Loucy (cell line): ENCODE measurements around the gene MYO5B.

ENCODE experiments used
- H2AFZ ChIP-seq: fragments of 200-600 bp; sonication (generic); 2 replicates; pipeline ENCODE4 v1.6.0; 2016; ENCODE audit warnings: antibody characterized with exemption, mild to moderate bottlenecking, low read length, moderate library complexity
- H3F3A ChIP-seq: fragments of 200-600 bp; 2 replicates; pipeline ENCODE4 v1.6.0; 2016; ENCODE audit warnings: antibody characterized with exemption, low read depth, mild to moderate bottlenecking
- H3K27me3 ChIP-seq: fragments of 200-600 bp; sonication (generic); 2 replicates; pipeline ENCODE4 v1.6.1; 2014; ENCODE audit warnings: low read length, mild to moderate bottlenecking; ENCODE audit not compliant: insufficient read depth, poor library complexity, severe bottlenecking
- H3K36me3 ChIP-seq: fragments of 200-600 bp; sonication (generic); 2 replicates; pipeline ENCODE4 v1.6.1; 2016; ENCODE audit warnings: low read length; ENCODE audit not compliant: insufficient read depth
- H3K4me1 ChIP-seq: fragments of 200-600 bp; sonication (generic); 2 replicates; pipeline ENCODE4 v1.5.1; 2014; ENCODE audit warnings: low read length, mild to moderate bottlenecking; ENCODE audit not compliant: insufficient read depth, poor library complexity, severe bottlenecking
- H3K4me2 ChIP-seq: fragments of 200-600 bp; sonication (generic); 2 replicates; pipeline ENCODE4 v1.6.0; 2014; ENCODE audit warnings: antibody characterized with exemption, low read length, low read depth, mild to moderate bottlenecking; ENCODE audit not compliant: poor library complexity, severe bottlenecking
- H3K4me3 ChIP-seq: fragments of 200-600 bp; sonication (generic); 2 replicates; pipeline ENCODE4 v1.5.1; 2014; ENCODE audit warnings: low read length, mild to moderate bottlenecking, mixed read lengths; ENCODE audit not compliant: poor library complexity, severe bottlenecking
- H3K79me2 ChIP-seq: fragments of 200-600 bp; sonication (generic); 2 replicates; pipeline ENCODE4 v1.6.1; 2014; ENCODE audit warnings: low read length; ENCODE audit not compliant: insufficient read depth
- H3K9ac ChIP-seq: fragments of 200-600 bp; sonication (generic); 2 replicates; pipeline ENCODE4 v1.6.0; 2014; ENCODE audit warnings: mild to moderate bottlenecking, low read depth, low read length, moderate library complexity; ENCODE audit not compliant: poor library complexity, severe bottlenecking
- H3K9me2 ChIP-seq: fragments of 200-600 bp; sonication (generic); replicated peaks from 2 replicates; pipeline ENCODE4 v1.6.1; 2016; ENCODE audit warnings: low read depth, low read length, mixed read lengths
- H3K9me3 ChIP-seq: fragments of 200-600 bp; sonication (generic); 2 replicates; pipeline ENCODE4 v1.6.1; 2014; ENCODE audit warnings: mild to moderate bottlenecking, antibody characterized with exemption, low read length, low read depth; ENCODE audit not compliant: insufficient read depth
- H4K20me1 ChIP-seq: fragments of 200-600 bp; sonication (generic); 2 replicates; pipeline ENCODE4 v1.6.0; 2014; ENCODE audit warnings: antibody characterized with exemption, low read length, mild to moderate bottlenecking; ENCODE audit not compliant: insufficient read depth, poor library complexity, severe bottlenecking
- EZH2phosphoT487 ChIP-seq: fragments of 200-600 bp; IDR thresholded peaks from 2 replicates; pipeline ENCODE4 v1.6.1; 2018; ENCODE audit warnings: antibody characterized with exemption, mild to moderate bottlenecking, moderate library complexity, borderline replicate concordance
- TF ChIP-seq, protein P1 (sequence below): fragments of 200-600 bp; sonication (generic); conservative IDR thresholded peaks from 2 replicates; pipeline ENCODE4 v1.5.1; 2014; ENCODE audit warnings: mild to moderate bottlenecking, antibody characterized with exemption, low read length

The MYO5B gene

DNA sequence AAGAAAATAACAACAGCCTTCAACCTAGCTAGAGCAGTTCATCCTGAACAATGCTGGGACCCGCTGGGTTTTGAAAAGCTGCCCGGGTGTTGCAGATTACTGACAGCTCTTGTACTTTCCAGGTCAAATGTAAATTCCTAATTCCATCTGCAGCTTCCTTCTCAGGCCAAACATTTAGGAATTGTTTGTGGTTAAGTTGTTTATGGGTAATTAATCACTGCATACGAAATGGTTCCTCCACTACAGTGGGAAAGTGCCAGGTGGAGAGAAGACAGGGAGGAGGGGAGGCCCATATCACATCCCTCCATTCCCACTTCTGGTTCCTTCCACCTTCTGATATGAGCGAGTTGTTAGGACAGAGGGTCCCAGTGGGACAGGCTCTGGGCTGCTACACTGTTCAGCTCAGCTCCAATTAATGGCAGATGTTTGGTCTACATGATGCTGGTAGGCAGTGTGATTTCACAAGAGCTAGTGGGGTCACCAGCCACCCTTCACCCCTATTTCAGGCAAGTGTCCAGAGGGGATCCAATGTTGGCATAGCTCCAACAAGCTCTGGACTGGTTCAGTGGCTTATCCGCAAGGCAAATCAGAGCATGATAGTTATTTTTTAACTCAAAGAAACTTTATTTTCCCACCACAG is 268.7 kb downstream of the MYO5B start:
- H3K9ac ChIP-seq, result no peak overlapping the region
- H3K79me2 ChIP-seq, result no peaks in the 10 kb centered on the region
- H3K4me3 ChIP-seq, result no peak overlapping the region
- H3K4me1 ChIP-seq, result no peaks in the 10 kb centered on the region
- H3K9me2 ChIP-seq, result no peaks in the 10 kb centered on the region
- H3K9me3 ChIP-seq, result no peaks in the 10 kb centered on the region
- no peaks in the 10 kb centered on the region for H3F3A ChIP-seq
- H3K4me2 ChIP-seq, result no peak overlapping the region
- no peaks in the 10 kb centered on the region for H3K27me3 ChIP-seq
- no peak for TF ChIP-seq EZH2phosphoT487
- TF ChIP-seq, protein P1, sequence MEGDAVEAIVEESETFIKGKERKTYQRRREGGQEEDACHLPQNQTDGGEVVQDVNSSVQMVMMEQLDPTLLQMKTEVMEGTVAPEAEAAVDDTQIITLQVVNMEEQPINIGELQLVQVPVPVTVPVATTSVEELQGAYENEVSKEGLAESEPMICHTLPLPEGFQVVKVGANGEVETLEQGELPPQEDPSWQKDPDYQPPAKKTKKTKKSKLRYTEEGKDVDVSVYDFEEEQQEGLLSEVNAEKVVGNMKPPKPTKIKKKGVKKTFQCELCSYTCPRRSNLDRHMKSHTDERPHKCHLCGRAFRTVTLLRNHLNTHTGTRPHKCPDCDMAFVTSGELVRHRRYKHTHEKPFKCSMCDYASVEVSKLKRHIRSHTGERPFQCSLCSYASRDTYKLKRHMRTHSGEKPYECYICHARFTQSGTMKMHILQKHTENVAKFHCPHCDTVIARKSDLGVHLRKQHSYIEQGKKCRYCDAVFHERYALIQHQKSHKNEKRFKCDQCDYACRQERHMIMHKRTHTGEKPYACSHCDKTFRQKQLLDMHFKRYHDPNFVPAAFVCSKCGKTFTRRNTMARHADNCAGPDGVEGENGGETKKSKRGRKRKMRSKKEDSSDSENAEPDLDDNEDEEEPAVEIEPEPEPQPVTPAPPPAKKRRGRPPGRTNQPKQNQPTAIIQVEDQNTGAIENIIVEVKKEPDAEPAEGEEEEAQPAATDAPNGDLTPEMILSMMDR, result no peak
- no peak overlapping the region for H2AFZ ChIP-seq
- no peaks in the 10 kb centered on the region for H3K36me3 ChIP-seq
- H4K20me1 ChIP-seq, result no peaks in the 10 kb centered on the region

DNA sequence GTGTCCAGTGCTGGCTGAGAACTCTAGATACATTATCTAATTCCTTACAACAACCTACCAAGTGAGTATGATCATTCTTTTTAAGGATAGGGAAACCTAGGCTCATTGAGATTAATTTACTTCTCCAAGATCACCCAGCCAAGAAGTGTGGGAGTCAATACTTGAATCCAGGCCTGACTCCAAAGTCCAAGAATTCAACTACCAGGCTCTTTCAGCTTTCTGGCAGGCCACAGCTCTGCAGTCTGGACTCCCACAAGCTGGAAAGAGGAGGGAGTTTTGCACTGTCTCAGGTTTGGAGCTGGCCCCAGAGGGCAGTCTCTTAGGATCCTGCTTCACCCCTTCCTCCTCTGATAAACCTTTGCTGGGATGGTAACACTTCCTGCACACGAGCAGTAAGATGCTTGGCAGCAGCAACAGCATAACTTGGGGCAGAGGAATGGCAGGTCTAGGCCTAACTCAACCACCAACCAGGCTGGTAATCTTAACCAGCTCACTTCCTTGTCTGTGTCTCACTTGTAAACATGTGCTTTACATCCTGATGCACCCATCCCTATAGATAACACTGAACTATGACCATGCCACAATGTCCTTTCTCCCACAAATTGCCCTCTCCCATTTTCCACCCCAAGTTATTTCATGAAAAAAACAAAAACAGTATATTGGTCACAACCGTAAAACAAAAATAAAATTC is 270.5 kb downstream of the MYO5B start:
- Histone ChIP-seq H3K79me2 (no peaks in the 10 kb centered on the region), H3F3A (no peaks in the 10 kb centered on the region), H3K9ac (no peak overlapping the region), H3K9me3 (no peaks in the 10 kb centered on the region), H3K9me2 (no peaks in the 10 kb centered on the region), H3K36me3 (no peaks in the 10 kb centered on the region), H4K20me1 (no peaks in the 10 kb centered on the region), H3K27me3 (no peaks in the 10 kb centered on the region), H3K4me2 (no peak overlapping the region), H3K4me3 (no peak overlapping the region), H2AFZ (no peak overlapping the region), H3K4me1 (no peaks in the 10 kb centered on the region)
- TF ChIP-seq, protein P1, result no peak
- no peak for TF ChIP-seq EZH2phosphoT487

- Histone ChIP-seq H4K20me1 (no peaks in the 10 kb centered on the region), H3K27me3 (no peaks in the 10 kb centered on the region), H2AFZ (no peak overlapping the region), H3K79me2 (no peaks in the 10 kb centered on the region), H3F3A (no peaks in the 10 kb centered on the region), H3K4me3 (no peak overlapping the region), H3K4me2 (no peak overlapping the region), H3K9me2 (no peaks in the 10 kb centered on the region), H3K4me1 (no peaks in the 10 kb centered on the region), H3K36me3 (no peaks in the 10 kb centered on the region), H3K9me3 (no peaks in the 10 kb centered on the region), H3K9ac (no peak overlapping the region)
- TF ChIP-seq EZH2phosphoT487, result no peak
These were observed 272.7 kb downstream of the MYO5B start for GRCh38 chr18:49922228-49922627.
